HG03095 (cell line): ENCODE measurements around the gene BCKDHA.
A peak's percentile ranks its signal among the peaks of the same experiment; 100 is the strongest.

ENCODE experiments used
- ATAC-seq: cut with Tn5 transposase; IDR thresholded peaks from one replicate; pipeline ENCODE4 v1.9.1; 2021; ENCODE audit warnings: moderate library complexity; ENCODE audit not compliant: unreplicated experiment

Gene BCKDHA

DNA sequence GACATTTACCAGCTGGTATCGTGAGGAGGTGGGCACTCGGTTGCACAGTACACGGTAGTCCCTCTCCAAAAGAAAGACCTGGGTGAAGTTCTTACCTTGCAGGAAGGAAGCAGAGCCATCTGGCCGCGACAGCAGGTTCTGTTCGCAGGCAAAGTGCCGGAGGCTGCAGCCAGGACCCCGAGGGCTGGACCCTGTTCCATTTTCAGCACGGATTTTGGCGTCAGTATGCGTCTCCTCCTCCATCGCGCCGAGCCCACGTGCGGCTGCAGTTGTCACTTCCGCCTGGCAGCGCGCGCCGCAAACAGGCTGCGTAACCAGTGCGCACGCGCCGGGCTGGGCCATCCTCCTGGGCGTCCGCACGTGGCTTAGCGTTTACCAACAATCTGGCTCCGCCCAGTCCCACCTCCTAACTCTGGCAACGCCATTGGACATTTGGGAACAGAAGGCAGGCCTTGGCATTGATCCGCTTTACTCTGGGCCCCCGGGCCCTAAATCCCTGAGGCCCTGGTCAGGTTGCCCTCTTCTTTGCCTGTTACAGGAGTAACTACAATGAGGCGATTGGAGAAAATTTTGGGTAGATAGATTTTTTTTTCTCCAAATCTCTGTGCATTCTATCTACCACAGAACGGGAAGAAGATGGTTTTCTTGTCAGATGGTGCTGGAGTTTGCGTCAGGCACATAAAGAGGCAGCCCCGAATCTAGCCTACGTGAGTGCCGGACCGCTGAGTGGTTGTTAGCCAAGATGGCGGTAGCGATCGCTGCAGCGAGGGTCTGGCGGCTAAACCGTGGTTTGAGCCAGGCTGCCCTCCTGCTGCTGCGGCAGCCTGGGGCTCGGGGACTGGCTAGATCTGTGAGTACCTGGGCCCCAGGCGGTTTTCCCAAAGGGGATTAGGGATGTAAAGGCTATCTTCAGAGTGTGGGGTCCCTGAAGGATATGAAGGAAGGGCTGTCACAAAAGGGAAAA lies at the start of gene BCKDHA, which contains the start of gene EXOSC5:
Gene BCKDHA, plus strand, starts transcription at position 733 of the 964 bp plus-strand sequence. Its CDS starts 10 bp downstream, at position 743.
Gene EXOSC5, minus strand, starts transcription at position 274 of the 964 bp plus-strand sequence. Its CDS starts 31 bp downstream, at position 243.
- peak; percentile 78 for ATAC-seq

DNA sequence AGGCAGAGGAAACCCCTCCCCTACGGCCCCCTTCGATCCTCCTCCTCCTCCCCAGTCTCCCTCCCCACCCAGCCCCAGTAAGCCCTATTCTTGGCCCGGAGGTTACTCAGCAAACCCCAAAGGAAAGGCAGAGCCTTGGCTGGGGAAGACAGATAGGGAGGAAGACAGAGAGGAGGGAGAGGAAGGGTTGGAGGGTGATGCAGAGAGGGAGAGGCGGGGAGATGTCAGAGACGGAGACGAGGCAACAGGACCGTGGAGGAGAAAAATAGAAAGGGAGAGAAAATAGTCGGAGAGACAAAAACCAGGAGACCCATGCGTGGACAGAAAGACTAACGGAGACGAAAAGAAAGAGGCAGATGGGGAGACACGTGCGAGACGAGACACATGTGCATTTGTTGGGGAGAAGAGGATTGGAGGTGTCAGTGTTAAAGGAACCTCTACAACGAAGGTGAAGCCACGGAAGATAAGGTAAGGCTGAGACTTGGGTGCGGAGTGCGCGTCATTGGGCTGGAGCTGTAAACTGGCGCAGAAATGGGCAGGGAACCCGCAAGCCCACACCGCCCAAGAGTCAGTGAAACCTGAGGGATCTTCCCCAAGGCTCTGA lies 46.8 kb upstream of the BCKDHA start:
- ATAC-seq, result no peak

DNA sequence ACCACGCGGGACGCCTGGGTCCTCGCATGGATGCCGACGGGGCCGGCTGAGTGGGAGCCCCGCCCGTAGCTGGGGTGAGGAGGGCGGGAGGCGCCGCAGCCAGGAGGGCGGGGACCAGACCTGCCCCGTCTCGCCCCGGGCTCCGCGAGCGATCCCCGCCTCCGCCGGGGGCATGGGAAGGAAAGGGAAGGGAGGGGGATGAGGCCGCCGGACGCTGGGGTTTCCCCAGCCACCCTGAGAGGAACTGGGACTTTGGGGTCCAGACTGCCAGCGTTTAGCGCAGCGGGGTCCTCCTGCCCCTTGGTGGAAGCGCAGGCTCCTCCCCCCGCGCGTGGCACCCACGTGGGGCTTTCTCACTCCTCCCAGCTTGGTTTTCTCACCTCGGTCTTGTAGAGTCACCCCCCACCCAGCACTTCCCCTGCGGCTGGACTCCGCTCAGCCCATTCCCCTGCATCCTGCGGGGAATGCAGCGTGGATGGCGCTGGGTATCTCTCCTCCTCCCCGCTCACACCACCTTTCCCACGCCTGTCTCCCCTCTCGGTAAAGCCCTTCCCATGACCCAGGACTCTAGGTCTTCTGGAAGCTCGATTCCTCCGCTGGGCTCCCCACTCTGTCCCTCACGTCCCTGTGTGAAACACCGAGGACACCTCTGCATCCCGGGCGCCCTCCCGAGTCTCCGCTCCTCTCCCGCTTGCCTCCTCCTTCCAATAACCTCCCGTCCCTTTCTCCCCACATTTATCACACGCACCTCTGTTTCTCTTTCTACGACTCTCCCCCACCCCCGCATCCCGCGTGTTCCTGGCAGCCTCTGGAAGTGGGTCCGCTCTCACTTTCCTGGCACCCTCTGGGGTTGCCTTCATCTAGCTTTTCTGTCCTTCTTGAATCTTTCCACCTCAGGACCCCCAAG lies 46.0 kb upstream of the BCKDHA start:
- peak; percentile 36 for ATAC-seq

DNA sequence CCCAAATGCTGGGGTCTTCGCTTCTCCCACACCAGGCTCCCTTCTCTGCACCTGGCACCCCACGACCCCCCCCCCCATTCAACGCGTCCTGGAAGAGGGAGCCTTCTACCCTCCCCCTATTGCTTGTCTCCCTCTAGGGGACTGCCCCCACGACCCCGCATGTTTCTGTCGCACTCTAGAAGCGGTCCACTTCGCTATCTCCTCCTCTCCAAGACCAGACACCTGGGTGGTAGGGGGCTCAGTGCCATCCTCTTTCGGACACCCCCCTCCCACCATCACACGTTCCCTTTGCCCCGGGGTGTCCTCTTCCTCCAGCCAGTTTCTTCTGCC lies 45.4 kb upstream of the BCKDHA start:
- no peak for ATAC-seq

DNA sequence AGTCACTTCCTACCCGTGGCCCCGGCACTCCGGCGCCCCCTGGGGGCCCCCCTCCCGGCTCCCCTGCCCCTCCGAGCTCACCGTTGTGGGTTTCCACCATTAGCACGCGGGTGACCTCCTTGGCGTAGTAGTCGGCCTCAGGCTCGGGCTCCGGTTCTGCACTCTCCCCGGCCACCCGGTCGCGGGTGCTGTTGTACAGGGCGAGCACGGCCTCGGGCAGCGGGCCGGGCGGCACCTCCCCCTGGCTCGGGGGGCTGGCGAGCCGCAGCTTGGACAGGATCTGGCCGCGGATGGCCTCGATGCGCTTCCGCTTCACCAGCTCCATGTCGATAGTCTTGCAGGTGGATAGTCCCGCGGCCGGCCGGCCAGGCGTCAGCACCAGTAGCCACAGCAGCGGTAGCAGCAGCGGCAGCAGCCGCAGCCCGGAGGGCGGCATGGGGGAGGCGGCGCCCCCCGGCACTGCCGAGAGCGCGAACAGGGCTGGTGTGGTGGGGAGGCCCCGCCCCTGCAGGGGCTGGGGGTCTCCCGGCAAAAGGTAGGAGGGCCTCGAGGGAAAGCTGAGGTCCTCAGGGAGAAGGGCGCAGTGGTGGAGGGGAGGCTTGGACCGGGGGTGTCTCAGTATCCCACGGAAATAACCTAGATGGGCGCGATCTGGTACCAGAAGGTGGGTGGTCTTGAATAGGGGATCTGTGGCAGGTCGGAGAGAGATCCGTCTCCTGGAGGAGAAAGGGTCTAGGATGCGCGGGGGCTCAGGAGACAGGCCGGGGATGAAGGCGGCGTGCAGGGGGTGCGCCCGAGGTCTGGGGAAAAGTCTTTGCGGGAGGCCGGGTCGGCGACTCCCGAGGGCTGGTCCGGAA lies 44.8 kb upstream of the BCKDHA start:
- ATAC-seq, result no peak

DNA sequence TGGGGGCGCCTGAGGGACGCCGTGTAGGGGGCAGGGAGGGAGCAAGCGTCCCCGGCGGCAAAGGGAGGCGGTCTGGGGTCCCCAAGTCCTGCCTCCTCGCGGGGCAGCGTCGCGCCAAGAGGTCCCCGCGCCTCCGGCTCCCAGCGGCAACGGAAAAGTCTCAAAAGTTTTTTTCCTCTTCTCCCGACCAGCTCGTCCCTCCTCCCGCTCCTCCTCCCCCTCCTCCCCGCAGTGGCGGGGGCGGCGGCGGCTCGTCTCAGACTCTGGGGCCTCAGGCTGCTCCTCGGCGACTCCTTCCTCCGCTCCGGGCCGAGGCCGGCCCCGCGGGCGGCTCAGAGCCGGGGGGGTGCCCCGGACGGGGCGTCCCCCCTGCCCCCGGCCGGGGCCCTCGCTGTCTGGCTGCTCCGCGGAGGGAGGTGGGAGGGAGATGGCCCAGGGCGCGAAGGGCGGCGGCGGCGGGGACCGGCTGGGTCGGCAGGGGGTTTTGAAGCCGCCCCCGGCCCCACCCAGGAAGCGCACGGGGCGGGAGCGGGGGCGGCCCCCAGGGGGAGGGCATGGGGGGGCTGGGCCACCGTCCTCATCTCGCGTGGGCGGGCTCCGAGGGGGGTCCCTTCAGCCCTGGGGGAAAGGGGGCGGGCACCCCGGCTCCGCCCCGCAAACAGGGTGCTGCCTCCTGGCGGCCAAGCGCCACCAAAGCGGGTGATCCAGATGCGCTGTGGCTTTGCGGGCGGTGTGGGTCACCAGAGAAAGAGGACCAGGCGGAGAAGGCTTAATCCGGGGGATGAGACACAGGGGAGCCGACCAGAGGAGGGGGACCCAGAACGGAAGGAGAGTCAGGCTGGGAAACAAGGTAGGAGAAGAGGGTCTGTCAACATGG lies 43.9 kb upstream of the BCKDHA start, which contains the start of gene TGFB1:
Gene TGFB1, minus strand, starts transcription at position 457 of the 877 bp plus-strand sequence. CDS start 878 bp downstream, outside the sequence.
- no peak for ATAC-seq

DNA sequence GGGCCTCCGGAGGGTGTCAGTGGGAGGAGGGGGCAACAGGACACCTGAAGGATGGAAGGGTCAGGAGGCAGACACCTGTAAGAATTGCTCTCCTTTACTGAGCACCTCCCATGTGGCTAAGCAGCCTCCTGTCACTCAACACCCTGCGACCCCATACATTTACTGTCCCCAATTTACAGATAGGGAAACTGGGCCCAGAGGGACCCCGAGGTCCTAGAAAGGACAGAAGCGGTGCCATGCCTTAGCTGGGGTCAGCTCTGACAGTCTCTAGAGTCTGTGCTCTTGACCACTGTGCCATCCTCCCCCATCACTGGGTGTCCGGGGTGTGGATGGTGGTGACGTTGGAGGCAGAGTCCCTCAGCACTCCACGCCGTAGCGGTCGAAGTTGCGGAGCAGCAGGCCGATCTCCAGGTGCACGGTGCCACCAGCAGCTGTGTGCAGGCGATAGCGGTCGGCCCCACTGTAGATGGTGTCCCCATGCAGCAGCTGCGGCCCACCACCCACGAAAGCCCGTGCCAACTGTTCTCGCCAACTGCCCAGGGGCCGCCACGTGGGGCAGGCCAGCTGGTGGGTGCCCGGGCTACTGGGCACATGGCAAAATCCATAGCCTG lies 43.2 kb upstream of the BCKDHA start:
- ATAC-seq, result no peak

DNA sequence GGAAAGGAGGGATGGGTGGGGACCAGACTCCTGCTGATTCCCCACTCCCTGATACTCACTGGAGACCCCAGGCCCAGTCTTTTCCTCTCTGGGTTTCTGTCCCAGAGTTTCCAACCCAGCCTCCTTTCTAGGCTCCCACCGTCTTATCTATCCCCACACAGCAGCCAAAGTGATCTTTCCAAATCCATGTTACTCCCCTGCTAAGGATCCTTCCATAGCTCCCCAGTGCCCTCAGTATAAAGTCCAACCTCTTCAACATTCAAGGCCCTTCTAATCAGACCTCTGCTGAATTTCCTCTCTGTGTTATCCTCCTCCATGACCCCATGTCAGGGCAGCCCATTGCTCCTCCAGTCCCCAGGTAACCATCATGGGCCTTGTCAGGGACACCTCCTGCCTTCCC lies 42.6 kb upstream of the BCKDHA start:
- no peak for ATAC-seq

DNA sequence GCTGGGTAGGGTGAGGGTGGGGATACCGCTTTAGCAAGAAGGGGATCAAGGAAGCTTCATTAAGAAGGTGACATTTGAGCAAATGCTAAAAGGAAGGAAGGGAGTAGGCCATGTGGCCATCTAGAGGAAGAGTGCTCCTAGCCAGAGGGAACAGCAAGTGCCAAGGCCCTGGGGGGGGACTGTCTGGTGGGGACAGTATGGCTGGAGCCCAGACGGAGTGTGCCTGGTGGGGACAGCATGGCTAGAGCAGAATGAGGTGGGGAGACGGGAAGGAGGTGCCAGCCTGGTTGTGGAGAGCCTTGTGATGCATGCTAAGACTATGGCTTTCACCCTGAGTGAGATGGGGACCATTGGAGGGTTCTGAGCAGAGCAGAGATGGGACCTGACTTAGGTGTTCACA lies 41.8 kb upstream of the BCKDHA start:
- no peak for ATAC-seq

DNA sequence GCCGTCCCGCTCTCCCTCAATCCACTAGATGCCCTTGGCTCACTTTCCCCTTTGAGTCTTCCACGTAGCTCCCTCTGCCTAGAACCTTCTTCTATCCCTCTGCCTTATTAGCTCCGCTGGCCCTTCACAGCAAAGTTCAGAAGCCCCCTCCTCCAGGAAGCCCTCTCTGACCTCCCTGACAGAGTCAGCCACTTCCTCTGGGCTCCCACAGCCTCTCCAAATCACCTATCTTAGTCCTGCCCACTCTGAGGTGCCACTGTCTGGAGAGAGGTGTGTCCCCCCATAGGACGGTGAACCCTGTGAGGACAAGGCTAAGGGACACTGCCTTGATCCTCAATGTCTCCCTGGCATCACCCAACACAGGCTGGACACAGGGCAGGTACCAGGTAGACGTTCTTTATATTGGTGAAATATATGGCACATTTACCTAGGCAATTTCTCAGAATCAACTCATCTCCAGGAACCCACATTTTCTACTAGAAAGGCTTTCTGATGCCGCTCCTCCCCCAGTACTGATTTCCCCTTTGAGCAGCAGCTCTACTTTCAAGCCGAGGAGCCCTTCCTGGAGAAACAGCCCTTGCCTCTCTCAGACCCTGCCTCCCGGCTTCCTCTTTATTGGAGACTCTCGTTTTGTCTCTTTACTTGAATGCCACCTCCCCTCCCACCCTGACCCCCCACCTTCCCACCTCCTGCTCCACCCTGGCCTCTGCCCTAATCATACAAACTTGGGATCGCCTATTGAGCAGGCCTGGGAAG lies 40.5 kb upstream of the BCKDHA start:
- ATAC-seq, result no peak

DNA sequence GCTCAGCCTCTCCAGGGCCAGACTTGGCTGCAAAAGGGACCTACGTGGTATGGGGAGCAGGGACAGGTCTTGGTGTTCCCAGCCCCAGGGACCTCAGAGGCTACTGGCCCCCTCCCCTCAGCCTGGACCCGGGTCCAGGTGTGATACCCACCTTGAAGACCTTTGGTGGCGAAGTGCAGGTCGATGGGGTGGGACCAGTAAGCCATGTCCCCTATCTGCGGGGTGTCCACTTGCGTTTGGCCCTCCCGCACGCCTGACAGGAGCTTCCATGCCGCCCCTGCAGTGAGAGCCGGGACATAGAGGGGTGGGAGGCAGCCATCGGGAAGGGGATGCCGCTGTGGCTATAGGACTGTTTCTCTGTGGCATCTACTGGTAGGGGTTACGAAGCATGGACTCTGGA lies 39.9 kb upstream of the BCKDHA start:
- no peak for ATAC-seq

DNA sequence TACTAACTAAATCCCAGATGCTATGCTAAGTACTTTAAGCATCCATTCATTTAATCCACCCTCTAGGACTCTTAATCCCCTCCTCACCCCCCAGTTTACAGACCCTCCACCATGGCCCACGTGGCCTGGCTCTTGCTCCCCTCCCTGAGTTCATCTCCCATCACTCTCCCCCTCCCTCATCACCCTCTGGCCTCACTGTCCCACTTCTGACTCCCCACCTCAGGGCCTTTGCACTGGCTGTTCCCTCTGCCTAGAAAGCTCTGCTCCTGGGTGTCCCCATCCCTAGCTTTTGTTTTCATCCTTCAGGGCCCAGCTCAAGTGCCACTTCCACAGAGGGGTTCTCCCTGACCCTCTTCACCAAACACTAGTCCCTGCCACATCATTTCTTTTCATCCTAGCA lies 37.9 kb upstream of the BCKDHA start:
- ATAC-seq, result no peak

DNA sequence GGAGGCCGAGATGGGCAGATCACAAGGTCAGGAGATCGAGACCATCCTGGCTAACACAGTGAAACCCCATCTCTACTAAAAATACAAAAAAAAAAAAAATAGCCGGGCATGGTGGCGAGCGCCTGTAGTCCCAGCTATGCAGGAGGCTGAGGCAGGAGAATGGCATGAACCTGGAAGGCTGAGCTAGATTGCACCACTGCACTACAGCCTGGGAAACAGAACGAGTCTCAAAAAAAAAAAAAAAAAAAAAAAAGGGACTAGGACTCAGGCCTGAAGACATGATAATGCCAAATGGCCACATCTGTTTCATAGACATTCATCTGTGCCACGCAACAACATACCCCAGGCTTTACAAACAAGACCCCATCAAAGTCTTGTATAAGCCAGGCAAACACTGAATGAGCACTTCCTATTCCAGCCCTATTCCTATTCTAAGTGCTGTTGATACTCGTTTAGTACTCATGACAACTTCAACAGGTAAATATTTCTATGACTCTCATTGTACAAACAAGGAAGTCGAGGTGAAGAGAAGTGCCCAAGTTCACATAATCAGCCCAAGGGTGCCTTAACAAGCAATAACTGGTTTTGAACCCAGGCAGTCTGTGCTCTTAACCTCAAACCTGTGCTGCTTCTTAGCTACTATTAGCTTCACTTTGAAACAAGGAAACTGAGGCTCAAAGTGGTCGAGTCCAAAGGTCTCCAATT lies 35.3 kb upstream of the BCKDHA start:
- ATAC-seq, result no peak

DNA sequence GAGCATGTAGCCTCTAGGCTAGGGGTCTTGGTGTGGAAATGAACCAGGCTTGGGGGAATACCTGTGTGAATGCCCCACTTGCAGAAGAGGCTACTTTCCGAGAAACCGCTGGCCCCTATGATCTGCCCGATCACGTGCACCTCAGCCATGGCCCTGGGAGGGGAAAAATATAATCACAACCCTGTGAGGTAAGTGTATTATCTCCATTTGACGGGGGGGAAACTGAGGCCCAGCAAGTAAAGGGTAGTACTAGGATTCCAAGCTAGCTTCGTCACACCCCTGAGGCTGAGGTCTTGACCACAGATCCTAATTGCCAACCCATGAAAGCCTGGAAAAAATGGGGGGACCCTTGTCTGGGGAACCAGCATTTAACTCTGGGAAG lies 34.3 kb upstream of the BCKDHA start:
- ATAC-seq, result no peak

DNA sequence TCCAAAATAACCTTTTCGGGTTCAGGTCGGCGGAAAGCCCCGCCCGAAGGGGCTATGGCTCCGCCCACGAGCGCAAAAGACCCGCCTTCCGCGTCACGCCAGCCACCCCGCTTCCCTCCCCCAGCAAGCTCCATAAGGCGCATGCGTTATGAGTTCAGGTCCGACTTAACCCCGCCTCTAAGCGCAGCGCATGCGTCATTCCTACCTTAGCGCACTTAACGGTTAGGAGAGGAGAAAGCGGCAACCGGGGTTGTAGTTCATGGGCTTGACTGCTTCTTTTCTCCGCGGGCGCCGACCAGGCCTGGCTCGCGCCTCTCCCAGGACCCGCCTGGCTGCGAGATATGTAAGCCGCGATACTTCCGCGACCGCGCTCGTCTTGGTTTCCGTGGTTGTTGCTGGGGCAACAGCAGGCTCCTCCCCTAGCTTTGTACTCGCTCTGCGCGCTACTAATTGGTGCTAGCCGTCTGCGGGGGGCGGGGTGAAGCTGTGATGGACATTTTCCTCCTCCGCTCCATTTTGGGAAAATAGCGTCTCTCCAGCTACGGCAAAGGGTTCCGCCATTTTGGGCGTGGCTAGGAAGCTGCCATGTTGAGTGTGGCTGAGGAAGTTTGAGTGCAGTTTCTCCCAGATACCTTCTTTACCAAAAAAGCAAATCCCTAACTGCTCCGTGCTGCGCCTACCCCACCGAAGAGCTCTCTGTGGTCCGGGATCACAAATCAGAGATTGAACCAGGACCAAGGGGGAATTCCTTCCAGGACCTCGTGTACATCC lies 33.7 kb upstream of the BCKDHA start, which contains the start of gene B9D2:
Gene B9D2, minus strand, starts transcription at position 397 of the 771 bp plus-strand sequence. CDS start 630 bp downstream, outside the sequence.
- peak; percentile 77 for ATAC-seq
